ENCODE results near the gene PATJ.

The PATJ gene

GRCh38 chr1:61983236-61983635, 241.0 kb downstream of the PATJ start:
- H3K36me3 ChIP-seq (ENCODE audit: control insufficient read depth in 2 of 2, insufficient read depth in 1 of 2, low read length in 2 of 2): no peaks in the 10 kb centered on the region
- H3K4me1 ChIP-seq (ENCODE audit: control insufficient read depth, insufficient read depth, low read length): no peaks in the 10 kb centered on the region
- H3K4me3 ChIP-seq (ENCODE audit: low read depth, low read length): no peak overlapping the region
- TF ChIP-seq RBAK (tag by site-specific recombination; IDR thresholded peaks at IDR 0.05) (no peak), PRDM6 (tag by site-specific recombination; IDR thresholded peaks at IDR 0.05) (peak; percentile 58)
- ChIA-PET CTCF (no interaction called here), POLR2A (interaction anchor here (0.8 kb wide), 1 partner anchor 10 kb away, joined by 3 read pairs; no protein-coding TSS in a partner anchor)
- no peaks in the 10 kb centered on the region for H3K9me3 ChIP-seq (ENCODE audit: control insufficient read depth, insufficient read depth, low read depth, low read length)
- H3K27ac ChIP-seq (ENCODE audit: extremely low read depth, low read depth, low read length): no peak overlapping the region

GRCh38 chr1:61992257-61992656, 250.0 kb downstream of the PATJ start:
- H3K9me3 ChIP-seq (ENCODE audit: control insufficient read depth, insufficient read depth, low read depth, low read length): no peaks in the 10 kb centered on the region
- TF ChIP-seq ZBTB10 (tag by site-specific recombination; IDR thresholded peaks at IDR 0.05): no peak
- CTCF ChIA-PET: no interaction called here
- H3K4me3 ChIP-seq (ENCODE audit: low read depth, low read length): no peak overlapping the region
- POLR2A ChIA-PET: no interaction called here
- H3K27ac ChIP-seq (ENCODE audit: extremely low read depth, low read depth, low read length): no peak overlapping the region
- peaks cover 0 to 7% of the 10 kb centered on the region in 2 experiments; a peak in 1 of 3 replicates for H3K36me3 ChIP-seq (ENCODE audit: control insufficient read depth in 2 of 2, insufficient read depth in 1 of 2, low read length in 2 of 2)
- H3K4me1 ChIP-seq (ENCODE audit: control insufficient read depth, insufficient read depth, low read length): no peaks in the 10 kb centered on the region

- ChIA-PET CTCF (interaction anchor here (0.5 to 0.6 kb wide), 2 partner anchors 59 to 80 kb away, joined by 3 to 5 read pairs; no protein-coding TSS in a partner anchor), POLR2A (interaction anchor here (0.9 kb wide), 1 partner anchor 10 kb away, joined by 3 read pairs; no protein-coding TSS in a partner anchor)
- H3K4me3 ChIP-seq (ENCODE audit: low read depth, low read length): no peak overlapping the region
These were observed 251.2 kb downstream of the PATJ start for GRCh38 chr1:61993331-61993961.

More at GRCh38 chr1:61993331-61993961, 251.2 kb downstream of the PATJ start:
- Histone ChIP-seq H3K9me3 (ENCODE audit: control insufficient read depth, insufficient read depth, low read depth, low read length) (no peaks in the 10 kb centered on the region), H3K4me1 (ENCODE audit: control insufficient read depth, insufficient read depth, low read length) (no peaks in the 10 kb centered on the region), H3K36me3 (ENCODE audit: control insufficient read depth in 2 of 2, insufficient read depth in 1 of 2, low read length in 2 of 2) (peaks cover 0 to 7% of the 10 kb centered on the region in 2 experiments; a peak in 1 of 3 replicates), H3K27ac (ENCODE audit: extremely low read depth, low read depth, low read length) (no peak overlapping the region)
- TF ChIP-seq INSM2 (tag by site-specific recombination; IDR thresholded peaks at IDR 0.05): no peak
- TF ChIP-seq ZNF394 (tag by site-specific recombination; IDR thresholded peaks at IDR 0.05; ENCODE audit: borderline replicate concordance): no peak
- TF ChIP-seq ZNF529 (tag by site-specific recombination; IDR thresholded peaks at IDR 0.05; ENCODE audit: insufficient replicate concordance): no peak
- TF ChIP-seq MZF1 (tag by site-specific recombination; IDR thresholded peaks at IDR 0.05; ENCODE audit: borderline replicate concordance): no peak
- no peak for TF ChIP-seq MYNN (tag by site-specific recombination; IDR thresholded peaks at IDR 0.05; ENCODE audit: borderline replicate concordance)
- TF ChIP-seq RBAK (tag by site-specific recombination; IDR thresholded peaks at IDR 0.05): no peak
- no peak for TF ChIP-seq ZNF449 (tag by site-specific recombination; IDR thresholded peaks at IDR 0.05)
- no peak for TF ChIP-seq ZNF624 (tag by site-specific recombination; IDR thresholded peaks at IDR 0.05)
- no peak for TF ChIP-seq ZNF510 (tag by site-specific recombination; IDR thresholded peaks at IDR 0.05; ENCODE audit: insufficient replicate concordance)
- TF ChIP-seq ZNF521 (tag by site-specific recombination; IDR thresholded peaks at IDR 0.05): no peak
